LNCAP (cell line): ENCODE measurements around the gene ZNF565.

Experiments used
- CTCF ChIP-seq: fragments of 450-650 bp; IDR thresholded peaks from 2 replicates; pipeline ENCODE4 v1.5.1; 2017; ENCODE audit warnings: mild to moderate bottlenecking

The ZNF565 gene

GRCh38 chr19:36140304-36141038 lies 74.0 kb downstream of the ZNF565 start:
- TF ChIP-seq CTCF = no peak

- no peak; the same call in 1 of the 2 replicates for TF ChIP-seq CTCF
These were observed 74.8 kb downstream of the ZNF565 start, which contains the start of gene CAPNS1 for GRCh38 chr19:36139473-36140303. CAPNS1 (plus strand) TSS chr19:36140066; CDS start chr19:36141012, 946 bp downstream.

- TF ChIP-seq CTCF = no peak
These were observed 75.4 kb downstream of the ZNF565 start for GRCh38 chr19:36139120-36139472.

GRCh38 chr19:36136964-36137686 lies 77.3 kb downstream of the ZNF565 start:
- no peak for TF ChIP-seq CTCF
